Heart left ventricle (tissue), 13 donors: Measurements from ENCODE around the gene GPR39.

Experiments
- POLR2A ChIP-seq, 2 donors: fragments of 450-650 bp; IDR thresholded peaks; one replicate each; pipeline ENCODE4 v1.6.1; 2017; ENCODE audit warnings: antibody characterized with exemption in 2 of 2, mild to moderate bottlenecking in 2 of 2, moderate library complexity in 2 of 2
- TF ChIP-seq, protein P1 (sequence below), 12 donors: fragments of 200-600 bp; sonication (generic) in 4 of 12; IDR thresholded peaks; one replicate each; pipeline versions ENCODE4 v1.5.0 to v1.8.0; 2018 to 2022; ENCODE audit warnings: antibody characterized with exemption in 12 of 12, mild to moderate bottlenecking in 5 of 12
- donor health status: ischemic (EF 13 %, LVEDD 7.1; RV severe dilation, severe dysfunction).
- donor health status: DM: no; HTN: yes; CAD: no.
- donor health status: DM: no; HTN: no; CAD: no.
- donor health status: ischemic (EF 25% LVEDD 6.9; RV normal size, moderate dysfunction).
- donor health status: ischemic (EF 25% LVEDD 5.7; RV mildly dilated, moderate dysfunction).
- donor health status: ischemic (EF 35%, LVEDD 5.7; RV mildly dilated, moderate dysfunction).
- donor health status: nonischemic (EF 11% LVEDD 7.7; RV severe dilation, severe dysfunction).
- donor health status: DM: yes; HTN: yes; CAD: no.
- donor health status: PGD.
- donor health status: ischemic (EF 29% LVEDD 5.4; RV normal size, mild dysfunction).
- donor health status: nonischemic (EF 23%, LVEDD 6.1; RV moderate dilation, normal function).

DNA sequence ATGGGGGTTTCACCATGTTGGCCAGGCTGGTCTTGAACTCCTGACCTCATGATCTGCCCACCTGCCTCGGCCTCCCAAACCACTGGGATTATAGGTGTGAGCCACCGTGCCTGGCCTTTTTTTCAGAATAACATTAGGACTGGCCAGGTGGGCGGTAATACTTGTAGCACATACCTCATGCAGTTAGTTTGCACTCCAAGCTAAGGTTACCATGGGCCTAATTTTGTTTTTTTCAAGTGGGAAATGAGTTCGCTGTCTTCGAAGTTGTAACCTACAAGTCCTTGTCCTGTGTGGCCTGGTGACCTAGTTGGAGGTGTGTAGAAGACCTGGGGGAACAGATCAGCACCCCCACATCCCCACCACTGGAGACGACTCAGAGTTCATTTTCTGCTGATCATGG, 178.6 kb downstream of the GPR39 start:
- TF ChIP-seq, protein P1, sequence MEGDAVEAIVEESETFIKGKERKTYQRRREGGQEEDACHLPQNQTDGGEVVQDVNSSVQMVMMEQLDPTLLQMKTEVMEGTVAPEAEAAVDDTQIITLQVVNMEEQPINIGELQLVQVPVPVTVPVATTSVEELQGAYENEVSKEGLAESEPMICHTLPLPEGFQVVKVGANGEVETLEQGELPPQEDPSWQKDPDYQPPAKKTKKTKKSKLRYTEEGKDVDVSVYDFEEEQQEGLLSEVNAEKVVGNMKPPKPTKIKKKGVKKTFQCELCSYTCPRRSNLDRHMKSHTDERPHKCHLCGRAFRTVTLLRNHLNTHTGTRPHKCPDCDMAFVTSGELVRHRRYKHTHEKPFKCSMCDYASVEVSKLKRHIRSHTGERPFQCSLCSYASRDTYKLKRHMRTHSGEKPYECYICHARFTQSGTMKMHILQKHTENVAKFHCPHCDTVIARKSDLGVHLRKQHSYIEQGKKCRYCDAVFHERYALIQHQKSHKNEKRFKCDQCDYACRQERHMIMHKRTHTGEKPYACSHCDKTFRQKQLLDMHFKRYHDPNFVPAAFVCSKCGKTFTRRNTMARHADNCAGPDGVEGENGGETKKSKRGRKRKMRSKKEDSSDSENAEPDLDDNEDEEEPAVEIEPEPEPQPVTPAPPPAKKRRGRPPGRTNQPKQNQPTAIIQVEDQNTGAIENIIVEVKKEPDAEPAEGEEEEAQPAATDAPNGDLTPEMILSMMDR (IDR thresholded peaks at IDR 0.05) = no peak
- no peak for TF ChIP-seq POLR2A (IDR thresholded peaks at IDR 0.05)
